BJ (cell line): Measurements from ENCODE around the gene CRY1. TPM values are rescaled to one million over a fixed set of nuclear protein-coding genes. Genes with fewer than 3 reads are reported as not detected.
A peak's percentile ranks its signal among the peaks of the same experiment; 100 is the strongest.

Source experiments
- CTCF ChIA-PET: fragments of 350-600 bp; formaldehyde crosslinking; extraction: SDS; loops from one replicate; lab custom pipeline; 2021; ENCODE audit warnings: antibody characterized with exemption, inconsistent platforms; lab: Yijun Ruan, JAX
- POLR2A ChIA-PET: fragments of 300-600 bp; sonication (Branson Sonifier 250); formaldehyde crosslinking; extraction: SDS; loops from one replicate; lab custom pipeline; 2021; ENCODE audit warnings: antibody characterized with exemption; lab: Charles Lee
- DNase-seq: peaks from one replicate; pipeline ENCODE4 v3.0.0-alpha.2; 2011; ENCODE audit warnings: low read depth
- H3K27me3 ChIP-seq: 2 replicates; pipeline ENCODE4 v1.6.0; 2011; ENCODE audit warnings: low read length; ENCODE audit not compliant: control insufficient read depth, insufficient read depth
- H3K36me3 ChIP-seq: 2 replicates; pipeline ENCODE4 v1.5.1; 2011; ENCODE audit warnings: low read length; ENCODE audit not compliant: control insufficient read depth, insufficient read depth
- H3K4me3 ChIP-seq: 2 replicates; pipeline ENCODE4 v1.5.1; 2011; ENCODE audit warnings: low read depth, mild to moderate bottlenecking, control low read depth, low read length
- polyA plus RNA-seq: library from polyadenylated mRNA; depleted of rRNA; stranded (reverse); fragments of >200 nt; gene quantifications from 2 replicates; pipeline ENCODE4 v1.2.3, GENCODE V29; 2011
- TF ChIP-seq, protein P1 (sequence below): IDR thresholded peaks from 2 replicates; pipeline ENCODE4 v1.5.1; 2011; ENCODE audit warnings: low read depth, mild to moderate bottlenecking, control low read depth, inconsistent platforms, low read length, moderate library complexity; ENCODE audit not compliant: insufficient read depth

The CRY1 gene
- polyA plus RNA-seq, 1 experiment: 6.9 TPM

- H3K27me3 ChIP-seq: no peaks in the 10 kb centered on the region
- DNase-seq: no peak
- H3K4me3 ChIP-seq: no peak overlapping the region
- ChIA-PET CTCF (no interaction called here), POLR2A (interaction anchor here (0.6 kb wide), 1 partner anchor 111 kb away, joined by 5 read pairs; no protein-coding TSS in a partner anchor)
- TF ChIP-seq, protein P1, sequence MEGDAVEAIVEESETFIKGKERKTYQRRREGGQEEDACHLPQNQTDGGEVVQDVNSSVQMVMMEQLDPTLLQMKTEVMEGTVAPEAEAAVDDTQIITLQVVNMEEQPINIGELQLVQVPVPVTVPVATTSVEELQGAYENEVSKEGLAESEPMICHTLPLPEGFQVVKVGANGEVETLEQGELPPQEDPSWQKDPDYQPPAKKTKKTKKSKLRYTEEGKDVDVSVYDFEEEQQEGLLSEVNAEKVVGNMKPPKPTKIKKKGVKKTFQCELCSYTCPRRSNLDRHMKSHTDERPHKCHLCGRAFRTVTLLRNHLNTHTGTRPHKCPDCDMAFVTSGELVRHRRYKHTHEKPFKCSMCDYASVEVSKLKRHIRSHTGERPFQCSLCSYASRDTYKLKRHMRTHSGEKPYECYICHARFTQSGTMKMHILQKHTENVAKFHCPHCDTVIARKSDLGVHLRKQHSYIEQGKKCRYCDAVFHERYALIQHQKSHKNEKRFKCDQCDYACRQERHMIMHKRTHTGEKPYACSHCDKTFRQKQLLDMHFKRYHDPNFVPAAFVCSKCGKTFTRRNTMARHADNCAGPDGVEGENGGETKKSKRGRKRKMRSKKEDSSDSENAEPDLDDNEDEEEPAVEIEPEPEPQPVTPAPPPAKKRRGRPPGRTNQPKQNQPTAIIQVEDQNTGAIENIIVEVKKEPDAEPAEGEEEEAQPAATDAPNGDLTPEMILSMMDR: no peak
- H3K36me3 ChIP-seq: no peaks in the 10 kb centered on the region
Observed at GRCh38 chr12:107064687-107065086, 28.7 kb downstream of the CRY1 start.

DNA sequence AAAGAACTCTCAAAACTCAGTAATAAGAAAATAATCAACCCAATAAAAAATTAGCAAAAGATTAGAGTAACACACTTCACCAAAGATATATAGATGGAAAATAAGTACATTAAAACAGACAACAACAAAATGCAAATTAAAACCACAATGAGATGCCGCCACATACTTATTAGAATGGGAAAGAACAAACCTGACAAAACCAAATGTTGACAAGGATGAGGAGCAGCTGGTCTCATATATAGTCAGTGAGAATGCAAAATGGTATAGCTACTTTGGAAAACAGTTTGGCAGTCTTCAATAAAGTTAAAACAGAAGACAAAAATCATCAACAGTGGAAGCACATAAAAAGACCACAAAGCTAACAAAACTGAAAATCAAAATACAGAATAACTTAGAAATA, 29.1 kb downstream of the CRY1 start:
- Histone ChIP-seq H3K27me3 (no peaks in the 10 kb centered on the region), H3K4me3 (no peak overlapping the region), H3K36me3 (no peaks in the 10 kb centered on the region)
- ChIA-PET CTCF (interaction anchor here (0.7 kb wide), 1 partner anchor 59 kb away, joined by 3 read pairs; no protein-coding TSS in a partner anchor), POLR2A (no interaction called here)
- DNase-seq: no peak
- TF ChIP-seq, protein P1: no peak

DNA sequence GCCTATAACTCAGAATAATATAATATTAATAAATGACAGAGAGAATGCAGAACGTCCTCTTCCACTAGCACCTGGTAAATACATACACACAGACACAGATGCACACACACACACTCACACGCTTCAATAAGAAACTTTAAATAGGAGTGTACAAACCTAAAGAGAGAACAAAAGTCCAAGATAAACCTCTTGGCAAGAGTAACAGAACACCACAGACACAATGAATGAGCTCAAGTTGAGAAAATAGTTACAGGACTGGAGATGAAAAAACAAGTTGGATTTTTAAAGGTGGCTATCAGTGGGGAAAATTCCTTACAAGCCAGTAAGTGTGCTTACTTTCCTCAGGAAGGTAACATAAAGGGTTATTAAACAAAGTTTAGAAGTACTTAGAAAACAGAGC, 35.2 kb downstream of the CRY1 start:
- Histone ChIP-seq H3K27me3 (no peaks in the 10 kb centered on the region), H3K36me3 (no peaks in the 10 kb centered on the region), H3K4me3 (no peak overlapping the region)
- POLR2A ChIA-PET: no interaction called here
- CTCF ChIA-PET: no interaction called here
- TF ChIP-seq, protein P1: no peak
- no peak for DNase-seq

DNA sequence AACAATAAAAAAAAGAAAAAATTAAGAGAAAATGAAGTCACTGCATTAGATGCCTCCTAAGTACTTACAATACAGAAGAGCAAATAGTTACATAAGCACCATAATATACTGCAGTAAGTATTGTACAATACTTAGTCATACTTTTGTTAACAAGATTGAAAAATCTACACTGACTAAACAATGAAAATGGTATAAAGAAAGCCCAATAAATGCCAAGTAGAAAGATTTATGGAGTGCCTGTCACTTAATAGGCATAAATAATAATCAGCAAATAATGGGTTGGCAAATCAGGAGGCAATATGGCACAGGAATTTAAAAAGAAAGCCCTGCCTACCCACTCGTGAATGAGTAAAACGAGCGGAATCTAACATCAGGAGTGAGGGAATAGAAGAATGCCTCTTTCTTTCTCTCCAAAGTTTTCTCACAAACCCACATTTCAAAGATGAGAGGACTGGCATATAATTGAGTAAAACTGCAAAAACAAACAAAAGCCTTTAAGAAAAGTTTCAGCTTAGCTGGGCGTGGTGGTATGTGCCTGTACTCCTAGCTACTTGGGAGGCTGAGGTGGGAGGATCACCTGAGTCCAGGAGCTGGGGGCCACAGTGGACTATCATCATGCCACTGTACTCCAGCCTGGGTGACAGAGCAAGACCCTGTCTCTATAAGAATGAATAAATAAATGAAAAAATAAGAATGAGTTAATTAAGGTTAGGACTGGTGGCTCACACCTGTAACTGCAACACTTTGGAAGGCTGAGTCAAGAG, 36.1 kb downstream of the CRY1 start:
- ChIA-PET CTCF (interaction anchor here (0.9 kb wide), 1 partner anchor 28 kb away, joined by 3 read pairs; no protein-coding TSS in a partner anchor), POLR2A (no interaction called here)
- Histone ChIP-seq H3K36me3 (no peaks in the 10 kb centered on the region), H3K4me3 (no peak overlapping the region), H3K27me3 (no peaks in the 10 kb centered on the region)
- DNase-seq: peak; percentile 34
- TF ChIP-seq, protein P1: no peak

DNA sequence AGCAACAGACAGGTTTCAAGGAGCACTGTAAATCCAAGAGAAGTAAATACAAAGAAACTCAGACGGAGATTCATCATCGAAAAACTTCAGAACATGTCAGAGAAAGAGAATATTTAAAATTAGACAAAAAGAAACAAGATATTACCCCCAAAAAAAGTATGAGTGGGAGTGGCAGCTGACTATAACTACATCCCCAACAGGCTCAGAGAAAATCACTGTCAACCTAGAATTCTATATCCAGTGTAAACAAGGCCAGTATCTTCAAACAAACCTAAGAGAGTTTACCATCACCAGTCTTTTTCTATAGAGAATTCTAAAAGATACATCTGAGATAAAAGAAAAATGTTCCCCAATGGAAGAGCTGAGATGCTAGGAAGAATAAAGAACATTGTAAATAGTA, 39.6 kb downstream of the CRY1 start:
- no peaks in the 10 kb centered on the region for H3K27me3 ChIP-seq
- TF ChIP-seq, protein P1: no peak
- no peaks in the 10 kb centered on the region for H3K36me3 ChIP-seq
- POLR2A ChIA-PET: no interaction called here
- CTCF ChIA-PET: no interaction called here
- no peak overlapping the region for H3K4me3 ChIP-seq
- DNase-seq: no peak
